Measurements from ENCODE around the gene ATXN2. TPM values are rescaled to one million over a fixed set of nuclear protein-coding genes. Genes with fewer than 3 reads are reported as not detected.

The ATXN2 gene
- total and polyA plus RNA-seq, 2 of the 4 experiments (the other 2 are of a cell fraction): 12.4 to 66.5 TPM

DNA sequence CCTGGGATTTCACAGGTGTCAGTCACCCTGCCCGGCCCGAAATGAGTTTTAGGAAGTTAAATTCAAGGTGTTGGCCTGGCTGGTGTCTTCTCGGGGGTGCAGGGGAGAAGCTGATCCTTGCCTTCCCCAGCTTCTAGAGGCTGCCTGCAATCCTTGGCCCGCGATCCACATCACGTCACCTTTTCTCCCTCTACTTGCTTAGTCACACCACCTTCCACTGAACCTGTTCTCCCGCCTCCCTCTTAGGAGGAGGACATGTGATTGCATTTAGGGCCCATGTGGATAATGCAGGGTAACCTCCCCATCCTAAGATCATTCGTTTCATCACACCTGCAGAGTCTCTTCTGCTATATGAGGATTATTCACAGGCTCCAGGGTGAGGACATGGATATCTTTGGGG lies 25.4 kb upstream of the ATXN2 start:
- POLR2A ChIA-PET (ENCODE audit: unreplicated experiment): no interaction called here
- H4K91ac ChIP-seq (ENCODE audit: insufficient read depth, low read depth, low read length): no peak overlapping the region

More for the DNA sequence above, 25.4 kb upstream of the ATXN2 start:
- Histone ChIP-seq H2BK5ac (ENCODE audit: low read depth, low read length, poor library complexity, severe bottlenecking) (no peak overlapping the region), H2AK9ac (replicated peaks; ENCODE audit: low read depth, low read length, poor library complexity) (peak overlapping the region; percentile 24), H3K4me1 (ENCODE audit: control insufficient read depth, insufficient read depth, low read length) (peaks cover 1% of the 10 kb centered on the region; the same call in 1 of the 2 replicates), H3K27me3 (ENCODE audit: control insufficient read depth, insufficient read depth, low read length) (no peaks in the 10 kb centered on the region), H2AFZ (replicated peaks; ENCODE audit: low read length, poor library complexity) (no peak overlapping the region), H4K5ac (ENCODE audit: low read depth, low read length) (no peak overlapping the region), H3K18ac (ENCODE audit: low read depth, low read length) (no peak overlapping the region), H3K14ac (replicated peaks; ENCODE audit: low read depth, low read length) (no peak overlapping the region), H2BK20ac (ENCODE audit: low read depth, low read length) (no peak overlapping the region), H2BK15ac (ENCODE audit: low read depth, low read length) (no peak overlapping the region), H3K36me3 (ENCODE audit: control insufficient read depth, insufficient read depth, low read length) (no peaks in the 10 kb centered on the region), H2AK5ac (ENCODE audit: low read depth, low read length) (no peak overlapping the region), H4K20me1 (ENCODE audit: insufficient read depth, low read length) (no peaks in the 10 kb centered on the region), H3K4me2 (ENCODE audit: low read depth, low read length) (no peak overlapping the region), H3K27ac (ENCODE audit: insufficient read depth, low read length) (no peak overlapping the region), H3K23ac (ENCODE audit: low read depth, low read length) (no peak overlapping the region), H3K56ac (ENCODE audit: extremely low read depth, insufficient read depth, low read length) (no peak overlapping the region), H2BK120ac (ENCODE audit: low read depth, low read length) (no peak overlapping the region; the same call in 1 of the 2 replicates), H3K9me1 (ENCODE audit: insufficient read depth, low read length) (no peaks in the 10 kb centered on the region), H3K79me1 (ENCODE audit: low read depth in 1 of 2, low read length in 2 of 2) (no peaks in the 10 kb centered on the region), H3K9me3 (ENCODE audit: control insufficient read depth, insufficient read depth, low read length) (no peaks in the 10 kb centered on the region), H3K4ac (ENCODE audit: low read depth, low read length) (no peak overlapping the region), H3K9ac (ENCODE audit: low read depth, low read length) (no peak overlapping the region), H4K8ac (ENCODE audit: low read depth in 2 of 2, low read length in 2 of 2) (no peak overlapping the region), H3K4me3 (ENCODE audit: insufficient read depth, low read depth, low read length) (no peak overlapping the region)
- in situ Hi-C loops (cut with MboI; ENCODE audit: low sequenced_read_pairs) (no loop called here), intact Hi-C loops (cut with micrococcal nuclease) (no loop called here), dilution Hi-C loops (cut with HindIII; ENCODE audit: low sequenced_read_pairs, unreplicated experiment) (no loop called here)
- TF ChIP-seq RFX5 (IDR thresholded peaks at IDR 0.05; ENCODE audit: low read depth, low read length) (no peak), SMC3 (IDR thresholded peaks at IDR 0.05; ENCODE audit: low read depth, low read length) (no peak), RCOR1 (IDR thresholded peaks at IDR 0.05; ENCODE audit: insufficient replicate concordance, low read length) (no peak), FOS (IDR thresholded peaks at IDR 0.05; ENCODE audit: low read depth, low read length) (no peak), POLR2A (IDR thresholded peaks at IDR 0.05; ENCODE audit: low read depth, low read length) (no peak), RAD21 (IDR thresholded peaks at IDR 0.05; ENCODE audit: low read length) (no peak), CEBPB (IDR thresholded peaks at IDR 0.05; ENCODE audit: low read depth, low read length) (no peak), MAFK (IDR thresholded peaks at IDR 0.05; ENCODE audit: low read depth, low read length) (no peak), MXI1 (IDR thresholded peaks at IDR 0.05; ENCODE audit: borderline replicate concordance, low read depth, low read length) (no peak), MAZ (IDR thresholded peaks at IDR 0.05; ENCODE audit: borderline replicate concordance, low read depth, low read length) (no peak), NFE2L2 (IDR thresholded peaks at IDR 0.05; ENCODE audit: low read depth, low read length) (no peak), BHLHE40 (IDR thresholded peaks at IDR 0.05; ENCODE audit: low read depth, low read length) (no peak), CHD1 (IDR thresholded peaks at IDR 0.05; ENCODE audit: low read depth, low read length) (no peak)
- TF ChIP-seq, protein P1, sequence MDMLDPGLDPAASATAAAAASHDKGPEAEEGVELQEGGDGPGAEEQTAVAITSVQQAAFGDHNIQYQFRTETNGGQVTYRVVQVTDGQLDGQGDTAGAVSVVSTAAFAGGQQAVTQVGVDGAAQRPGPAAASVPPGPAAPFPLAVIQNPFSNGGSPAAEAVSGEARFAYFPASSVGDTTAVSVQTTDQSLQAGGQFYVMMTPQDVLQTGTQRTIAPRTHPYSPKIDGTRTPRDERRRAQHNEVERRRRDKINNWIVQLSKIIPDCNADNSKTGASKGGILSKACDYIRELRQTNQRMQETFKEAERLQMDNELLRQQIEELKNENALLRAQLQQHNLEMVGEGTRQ (IDR thresholded peaks at IDR 0.05; ENCODE audit: low read depth, low read length): no peak
- TF ChIP-seq, protein P2, sequence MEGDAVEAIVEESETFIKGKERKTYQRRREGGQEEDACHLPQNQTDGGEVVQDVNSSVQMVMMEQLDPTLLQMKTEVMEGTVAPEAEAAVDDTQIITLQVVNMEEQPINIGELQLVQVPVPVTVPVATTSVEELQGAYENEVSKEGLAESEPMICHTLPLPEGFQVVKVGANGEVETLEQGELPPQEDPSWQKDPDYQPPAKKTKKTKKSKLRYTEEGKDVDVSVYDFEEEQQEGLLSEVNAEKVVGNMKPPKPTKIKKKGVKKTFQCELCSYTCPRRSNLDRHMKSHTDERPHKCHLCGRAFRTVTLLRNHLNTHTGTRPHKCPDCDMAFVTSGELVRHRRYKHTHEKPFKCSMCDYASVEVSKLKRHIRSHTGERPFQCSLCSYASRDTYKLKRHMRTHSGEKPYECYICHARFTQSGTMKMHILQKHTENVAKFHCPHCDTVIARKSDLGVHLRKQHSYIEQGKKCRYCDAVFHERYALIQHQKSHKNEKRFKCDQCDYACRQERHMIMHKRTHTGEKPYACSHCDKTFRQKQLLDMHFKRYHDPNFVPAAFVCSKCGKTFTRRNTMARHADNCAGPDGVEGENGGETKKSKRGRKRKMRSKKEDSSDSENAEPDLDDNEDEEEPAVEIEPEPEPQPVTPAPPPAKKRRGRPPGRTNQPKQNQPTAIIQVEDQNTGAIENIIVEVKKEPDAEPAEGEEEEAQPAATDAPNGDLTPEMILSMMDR (conservative IDR thresholded peaks at IDR 0.05; ENCODE audit: low read depth, low read length): no peak
- TF ChIP-seq, protein P3, sequence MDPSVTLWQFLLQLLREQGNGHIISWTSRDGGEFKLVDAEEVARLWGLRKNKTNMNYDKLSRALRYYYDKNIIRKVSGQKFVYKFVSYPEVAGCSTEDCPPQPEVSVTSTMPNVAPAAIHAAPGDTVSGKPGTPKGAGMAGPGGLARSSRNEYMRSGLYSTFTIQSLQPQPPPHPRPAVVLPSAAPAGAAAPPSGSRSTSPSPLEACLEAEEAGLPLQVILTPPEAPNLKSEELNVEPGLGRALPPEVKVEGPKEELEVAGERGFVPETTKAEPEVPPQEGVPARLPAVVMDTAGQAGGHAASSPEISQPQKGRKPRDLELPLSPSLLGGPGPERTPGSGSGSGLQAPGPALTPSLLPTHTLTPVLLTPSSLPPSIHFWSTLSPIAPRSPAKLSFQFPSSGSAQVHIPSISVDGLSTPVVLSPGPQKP (IDR thresholded peaks at IDR 0.05; ENCODE audit: borderline replicate concordance, low read depth, low read length): no peak
- ATAC-seq (ENCODE audit: low read depth): no peak
- DNase-seq: no peak
- BruUV-seq (replicated peaks): no TSS peak
- no CpG with 5 or more reads among the region's 8 CpGs for WGBS, 2 experiments (ENCODE audit: extremely low coverage in 2 of 2, insufficient read length in 1 of 2)
- CTCF ChIA-PET: no interaction called here
